Adipose tissue (tissue), 3 donors: ENCODE data around the gene TSSK3. TPM values are rescaled to one million over a fixed set of nuclear protein-coding genes. Genes with fewer than 3 reads are reported as not detected.
A peak's percentile ranks its signal among the peaks of the same experiment; 100 is the strongest.

ENCODE experiments used
- H3K27ac ChIP-seq: one replicate; pipeline ENCODE4 v1.5.1; 2013; ENCODE audit warnings: low read depth, low read length
- WGBS, 3 donors: extraction: QIAGEN DNeasy Blood & Tissue Kit; methylation state at CpG; one replicate each; pipeline ENCODE4 v1.1.7; 2013; 5-methylcytosine and 5-hydroxymethylcytosine counted together
- polyA plus RNA-seq, 3 donors: library from polyadenylated mRNA; stranded (reverse); fragments of 200-250 nt; gene quantifications; one replicate each; pipeline ENCODE4 v1.2.3, GENCODE V29; 2013
- donor health status: healthy with polysubstance abuse.
- donor health status: Bipolar disorder and iron deficiency.
- donor health status: healthy.

TSSK3 gene
- polyA plus RNA-seq = under 1 TPM; 0.22 to 0.66 (median 0.34) TPM

- 63 to 68% (median 65%) methylated on average over 17 of the region's 17 CpGs for WGBS, 3 donors
- H3K27ac ChIP-seq = peak within 1 kb of the TSS; percentile 21
Measured at GRCh38 chr1:32362474-32363313, at the start of gene TSSK3, which contains the start of gene FAM229A. TSS of gene TSSK3 (plus strand) at chr1:32362539. CDS start at chr1:32362702, 163 bp downstream. TSS of gene FAM229A (minus strand) at chr1:32362485. CDS start at chr1:32362091, 394 bp downstream.

- no peak overlapping the region for H3K27ac ChIP-seq
- WGBS, 3 donors = 71 to 83% (median 73%) methylated on average over 3 of the region's 3 CpGs
Measured at GRCh38 chr1:32316903-32317277, 45.4 kb upstream of the TSSK3 start.

- WGBS, 3 donors = 95 to 96% (median 95%) methylated on average over 10 of the region's 10 CpGs
- H3K27ac ChIP-seq = no peak overlapping the region
Measured at GRCh38 chr1:32318127-32318869, 44.0 kb upstream of the TSSK3 start.

- 12 to 51% (median 40%) methylated on average over 5 of the region's 5 CpGs for WGBS, 3 donors
Measured at GRCh38 chr1:32321712-32322291, 40.5 kb upstream of the TSSK3 start.

GRCh38 chr1:32327204-32327603 is 35.1 kb upstream of the TSSK3 start:
- no peak overlapping the region for H3K27ac ChIP-seq
- WGBS, 3 donors = 94 to 96% (median 96%) methylated on average over 10 to 11 of the region's 11 CpGs

More at GRCh38 chr1:32321712-32322291, 40.5 kb upstream of the TSSK3 start:
- no peak overlapping the region for H3K27ac ChIP-seq

- WGBS, 3 donors = 91 to 93% (median 91%) methylated on average over 4 of the region's 4 CpGs
Measured at GRCh38 chr1:32329931-32330466, 32.3 kb upstream of the TSSK3 start.

GRCh38 chr1:32330558-32331151 is 31.7 kb upstream of the TSSK3 start:
- 88 to 93% (median 90%) methylated on average over 12 of the region's 12 CpGs for WGBS, 3 donors
- H3K27ac ChIP-seq = no peak overlapping the region

More at GRCh38 chr1:32329931-32330466, 32.3 kb upstream of the TSSK3 start:
- no peak overlapping the region for H3K27ac ChIP-seq

GRCh38 chr1:32331549-32331948 is 30.8 kb upstream of the TSSK3 start:
- no peak overlapping the region for H3K27ac ChIP-seq
- WGBS, 3 donors = 88 to 92% (median 89%) methylated on average over 12 of the region's 12 CpGs

GRCh38 chr1:32332290-32333079 is 29.9 kb upstream of the TSSK3 start:
- 83 to 95% (median 88%) methylated on average over 3 of the region's 3 CpGs for WGBS, 3 donors
- H3K27ac ChIP-seq = no peak overlapping the region

- 80 to 87% (median 85%) methylated on average over 3 of the region's 3 CpGs for WGBS, 3 donors
- no peak overlapping the region for H3K27ac ChIP-seq
Measured at GRCh38 chr1:32333251-32333963, 28.9 kb upstream of the TSSK3 start.

- WGBS, 3 donors = 45 to 74% (median 51%) methylated on average over 9 of the region's 9 CpGs
- H3K27ac ChIP-seq = no peak overlapping the region
Measured at GRCh38 chr1:32334274-32334861, 28.0 kb upstream of the TSSK3 start.

- H3K27ac ChIP-seq = no peak overlapping the region
- 2 to 5% (median 3%) methylated on average over 41 to 46 of the region's 46 CpGs for WGBS, 3 donors
Measured at GRCh38 chr1:32334864-32335534, 27.3 kb upstream of the TSSK3 start.

GRCh38 chr1:32335535-32335789 is 26.9 kb upstream of the TSSK3 start:
- no peak overlapping the region for H3K27ac ChIP-seq
- WGBS, 3 donors = 0% methylated on average over 12 to 33 of the region's 34 CpGs

- H3K27ac ChIP-seq = no peak within 1 kb of the TSS
Measured at GRCh38 chr1:32335790-32336590, 26.3 kb upstream of the TSSK3 start, which contains the start of gene MARCKSL1. TSS of gene MARCKSL1 (minus strand) at chr1:32336233. CDS start at chr1:32336033, 200 bp downstream.

GRCh38 chr1:32336591-32336932 is 25.8 kb upstream of the TSSK3 start:
- WGBS, 3 donors = 20 to 61% (median 28%) methylated on average over 15 of the region's 15 CpGs
- no peak overlapping the region for H3K27ac ChIP-seq

More at GRCh38 chr1:32335790-32336590, 26.3 kb upstream of the TSSK3 start, which contains the start of gene MARCKSL1:
- 1 to 3% (median 1%) methylated on average over 49 to 93 of the region's 95 CpGs for WGBS, 3 donors
